GM12865 (cell line): ENCODE data around the gene EPHA5.

Source experiments
- DNase-seq: peaks from one replicate; pipeline ENCODE4 v3.0.0; 2010; ENCODE audit warnings: low read depth
- H3K4me3 ChIP-seq: 2 replicates; pipeline ENCODE4 v1.5.1; 2011; ENCODE audit warnings: mild to moderate bottlenecking, low read depth, low read length, control low read depth
- TF ChIP-seq, protein P1 (sequence below): IDR thresholded peaks from 2 replicates; pipeline ENCODE4 v1.5.1; 2011; ENCODE audit warnings: low read length, control low read depth, low read depth, inconsistent platforms; ENCODE audit not compliant: insufficient read depth; ENCODE audit errors: missing control alignments

EPHA5 gene

DNA sequence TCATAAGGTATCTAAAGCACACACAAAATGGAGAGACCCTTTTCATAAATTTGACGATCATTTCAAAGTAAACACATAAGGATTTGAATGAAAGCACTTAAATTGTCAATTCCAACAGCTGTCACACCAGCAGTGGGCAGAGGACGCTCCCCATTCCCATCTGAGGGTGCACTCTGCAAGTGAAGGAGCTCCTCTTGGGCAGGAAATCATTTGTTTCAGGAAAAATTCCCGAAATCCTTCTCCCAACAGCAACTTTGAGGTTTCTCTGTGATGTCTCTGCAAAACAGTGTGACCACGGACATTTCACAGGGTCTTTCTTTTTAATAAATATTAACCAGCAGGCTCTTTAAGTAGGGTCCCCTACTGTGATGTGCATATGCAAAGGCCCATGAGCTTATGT lies 111.0 kb downstream of the EPHA5 start:
- TF ChIP-seq, protein P1, sequence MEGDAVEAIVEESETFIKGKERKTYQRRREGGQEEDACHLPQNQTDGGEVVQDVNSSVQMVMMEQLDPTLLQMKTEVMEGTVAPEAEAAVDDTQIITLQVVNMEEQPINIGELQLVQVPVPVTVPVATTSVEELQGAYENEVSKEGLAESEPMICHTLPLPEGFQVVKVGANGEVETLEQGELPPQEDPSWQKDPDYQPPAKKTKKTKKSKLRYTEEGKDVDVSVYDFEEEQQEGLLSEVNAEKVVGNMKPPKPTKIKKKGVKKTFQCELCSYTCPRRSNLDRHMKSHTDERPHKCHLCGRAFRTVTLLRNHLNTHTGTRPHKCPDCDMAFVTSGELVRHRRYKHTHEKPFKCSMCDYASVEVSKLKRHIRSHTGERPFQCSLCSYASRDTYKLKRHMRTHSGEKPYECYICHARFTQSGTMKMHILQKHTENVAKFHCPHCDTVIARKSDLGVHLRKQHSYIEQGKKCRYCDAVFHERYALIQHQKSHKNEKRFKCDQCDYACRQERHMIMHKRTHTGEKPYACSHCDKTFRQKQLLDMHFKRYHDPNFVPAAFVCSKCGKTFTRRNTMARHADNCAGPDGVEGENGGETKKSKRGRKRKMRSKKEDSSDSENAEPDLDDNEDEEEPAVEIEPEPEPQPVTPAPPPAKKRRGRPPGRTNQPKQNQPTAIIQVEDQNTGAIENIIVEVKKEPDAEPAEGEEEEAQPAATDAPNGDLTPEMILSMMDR = no peak
- no peak for DNase-seq
- no peak overlapping the region for H3K4me3 ChIP-seq

DNA sequence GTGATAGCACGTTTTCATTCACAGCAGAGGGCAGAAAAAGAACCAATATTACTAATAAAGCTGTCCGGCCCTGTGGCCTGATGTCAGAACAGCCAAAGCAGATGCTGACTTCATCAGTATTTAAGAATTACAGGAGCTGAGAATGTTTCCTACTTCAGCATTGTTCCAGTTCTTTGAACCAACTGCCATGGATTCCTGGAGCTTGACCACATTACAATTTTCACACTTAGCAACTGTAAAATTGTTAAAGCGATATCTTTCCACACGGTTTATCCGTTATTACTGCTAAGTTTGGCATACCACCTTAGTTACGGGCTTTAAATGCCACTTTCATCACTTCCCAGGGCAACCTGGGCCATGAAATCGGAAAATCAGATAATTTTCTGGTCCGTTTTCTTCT lies 118.2 kb downstream of the EPHA5 start:
- H3K4me3 ChIP-seq = no peak overlapping the region
- DNase-seq = no peak
- TF ChIP-seq, protein P1 = no peak

DNA sequence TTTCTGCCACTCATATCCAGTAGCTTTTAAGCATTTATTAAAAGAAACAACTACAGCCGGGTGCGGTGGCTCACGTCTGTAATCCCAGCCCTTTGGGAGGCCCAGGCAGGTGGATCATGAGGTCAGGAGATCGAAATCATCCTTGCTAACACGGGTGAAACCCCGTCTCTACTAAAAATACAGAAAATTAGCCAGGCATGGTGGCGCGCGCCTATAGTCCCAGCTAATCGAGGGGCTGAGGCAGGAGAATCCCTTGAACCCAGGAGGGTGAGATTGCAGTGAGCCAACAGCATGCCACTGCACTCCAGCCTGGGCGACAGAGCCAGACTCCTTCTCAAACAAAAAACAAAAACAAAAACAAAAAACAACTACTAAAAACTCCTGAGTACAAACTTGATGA lies 119.8 kb downstream of the EPHA5 start:
- DNase-seq = no peak
- TF ChIP-seq, protein P1 = no peak
- H3K4me3 ChIP-seq = no peak overlapping the region

DNA sequence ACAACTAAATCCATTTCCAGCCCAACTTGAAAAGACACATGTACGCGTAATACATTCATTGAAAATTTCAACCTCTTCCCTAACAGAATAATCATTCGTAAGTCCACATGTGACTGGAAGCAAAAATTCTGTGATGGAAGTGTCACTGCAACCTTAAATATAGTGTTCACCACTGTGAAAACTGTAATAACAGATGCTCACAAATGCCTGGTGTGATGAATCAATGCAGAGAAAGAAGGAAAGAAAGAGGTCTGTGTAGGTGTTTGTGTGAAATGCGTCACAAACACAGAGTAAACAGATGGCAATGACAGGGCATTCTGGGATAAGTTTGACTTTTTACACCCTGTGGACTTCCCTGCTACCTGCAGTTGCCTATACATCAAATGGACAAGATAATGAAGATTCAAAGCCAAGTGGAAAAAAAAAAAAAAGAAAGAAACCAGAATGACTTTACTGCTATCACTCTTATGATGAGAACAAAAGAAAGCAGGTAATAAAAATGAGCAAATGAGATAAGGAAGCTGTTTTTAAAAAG lies 123.3 kb downstream of the EPHA5 start:
- DNase-seq = no peak
- TF ChIP-seq, protein P1 = no peak
- no peak overlapping the region for H3K4me3 ChIP-seq

DNA sequence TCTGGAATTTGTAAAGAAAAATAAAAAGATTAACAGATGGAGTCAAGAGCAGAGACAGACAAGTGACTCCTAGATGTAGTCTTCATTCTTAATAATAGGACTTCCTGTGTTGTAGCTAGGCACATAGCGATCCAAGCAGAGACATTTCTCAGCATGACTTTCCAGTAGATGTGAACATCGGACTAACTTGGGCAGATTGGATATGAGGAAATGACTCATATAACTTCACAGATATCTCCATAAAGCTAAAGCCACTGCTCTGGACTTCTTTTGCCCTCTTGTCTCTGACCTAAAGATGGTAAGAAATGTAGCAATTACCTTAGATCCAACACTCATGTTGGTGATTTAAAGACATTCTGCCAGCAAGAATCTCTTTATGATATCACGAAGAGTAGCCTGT lies 131.7 kb downstream of the EPHA5 start:
- no peak overlapping the region for H3K4me3 ChIP-seq
- DNase-seq = no peak
- TF ChIP-seq, protein P1 = no peak

DNA sequence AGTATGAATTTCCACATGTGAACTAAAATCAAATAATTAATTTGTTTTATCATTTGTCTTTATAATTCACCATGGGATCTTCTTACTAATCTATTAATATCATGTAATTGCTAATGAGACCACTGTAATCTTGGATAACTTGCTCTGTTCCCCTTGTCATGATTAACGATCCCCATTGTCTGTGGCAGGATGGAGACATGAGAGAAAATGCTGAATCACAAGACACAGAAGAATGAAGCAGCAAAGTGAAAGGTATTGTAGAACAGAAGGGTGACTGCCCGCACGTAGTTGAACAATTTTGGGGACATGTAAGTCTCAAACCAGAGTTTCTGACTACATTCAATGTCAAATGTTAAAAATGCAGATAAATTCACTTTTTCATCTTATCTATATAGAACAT lies 135.2 kb downstream of the EPHA5 start:
- H3K4me3 ChIP-seq = no peak overlapping the region
- TF ChIP-seq, protein P1 = no peak
- no peak for DNase-seq

DNA sequence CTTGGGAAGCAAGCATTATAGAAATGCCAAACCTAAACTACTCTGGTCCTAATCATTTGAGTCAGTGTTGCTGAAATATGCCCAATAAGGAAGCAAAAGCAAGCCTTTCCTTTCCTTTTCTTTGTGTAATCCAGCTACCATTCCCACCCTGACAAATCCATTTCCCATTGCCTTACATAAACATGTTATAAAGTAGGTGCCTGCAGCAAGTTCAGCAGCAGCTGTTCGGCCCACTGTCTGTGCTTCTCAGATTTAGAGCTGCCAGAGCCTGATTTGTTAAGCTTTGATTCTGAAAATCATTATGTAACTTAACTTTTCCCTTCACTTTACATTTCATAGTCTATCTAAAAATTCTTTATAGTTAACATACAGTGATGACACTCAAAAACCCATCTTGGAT lies 148.6 kb downstream of the EPHA5 start:
- no peak for DNase-seq
- no peak overlapping the region for H3K4me3 ChIP-seq
- TF ChIP-seq, protein P1 = no peak
